ENCODE data around the gene COX20. TPM values are rescaled to one million over a fixed set of nuclear protein-coding genes. Genes with fewer than 3 reads are reported as not detected.

The COX20 gene
- total and polyA plus RNA-seq, 2 donors (not counting 3 experiments of a cell fraction or from before 2014, with no cell fraction given): 17.1 to 30.2 TPM

DNA sequence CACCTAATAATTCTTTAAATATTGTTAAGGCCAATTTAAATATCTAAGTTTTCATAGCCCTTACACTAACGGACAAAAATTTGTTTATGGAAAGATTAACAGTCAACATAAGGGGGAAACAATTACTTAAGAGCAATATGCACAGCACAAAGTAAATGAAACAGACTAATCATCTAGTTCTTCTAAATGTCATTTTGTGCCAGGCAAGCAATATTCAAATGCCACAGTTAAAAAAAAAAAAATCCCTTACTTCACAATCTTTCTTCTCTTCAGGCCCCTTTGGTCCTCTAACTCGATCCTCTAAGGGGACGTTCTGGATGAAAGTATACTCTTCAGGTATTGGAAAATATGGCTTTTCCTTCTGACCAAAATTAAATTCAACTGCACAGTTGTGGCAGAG, 22.3 kb downstream of the COX20 start:
- FAIRE-seq (no peak), DNase-seq (ENCODE audit: low read depth, low spot score) (no peak)
- ChIA-PET CTCF (interaction anchor here (2.3 kb wide), 1 partner anchor 185 kb away, joined by 13 read pairs; no protein-coding TSS in a partner anchor), POLR2A (no interaction called here)
- Histone ChIP-seq H3K79me2 (ENCODE audit: control insufficient read depth, insufficient read depth, low read length) (peaks cover 97% of the 10 kb centered on the region), H3K36me3 (ENCODE audit: control insufficient read depth in 2 of 2, extremely low read depth in 1 of 2, insufficient read depth in 2 of 2, low read length in 2 of 2) (peaks cover 21 to 64% of the 10 kb centered on the region in 2 experiments), H3K4me2 (ENCODE audit: insufficient read depth, low read length) (no peak overlapping the region), H3K4me1 (ENCODE audit: control insufficient read depth, extremely low read depth, insufficient read depth, low read length) (peaks cover 24% of the 10 kb centered on the region), H3K4me3 (replicated peaks in 1 of 3; ENCODE audit: insufficient read depth in 1 of 3, low read depth in 1 of 3, low read length in 3 of 3) (no peak overlapping the region), H3K27ac (ENCODE audit: insufficient read depth, low read depth, low read length) (no peak overlapping the region), H3K27me3 (ENCODE audit: control insufficient read depth in 2 of 2, insufficient read depth in 2 of 2, low read length in 2 of 2) (no peaks in the 10 kb centered on the region), H2AFZ (ENCODE audit: low read depth, low read length) (no peak overlapping the region), H3K9me3 (replicated peaks; ENCODE audit: control insufficient read depth, insufficient read depth, low read length) (no peaks in the 10 kb centered on the region), H4K20me1 (replicated peaks; ENCODE audit: control insufficient read depth, extremely low read depth, insufficient read depth, low read length) (peaks cover 27% of the 10 kb centered on the region), H3K9ac (replicated peaks; ENCODE audit: extremely low read depth, insufficient read depth, low read length) (no peak overlapping the region), H3K9me1 (replicated peaks; ENCODE audit: control insufficient read depth, extremely low read depth, insufficient read depth, low read length) (no peaks in the 10 kb centered on the region)
- intact Hi-C loops (cut with micrococcal nuclease): no loop called here
- dilution Hi-C loops (cut with MboI; ENCODE audit: extremely low pct_ligation_motif_present, low sequenced_read_pairs): no loop called here
- TF ChIP-seq, protein P1, sequence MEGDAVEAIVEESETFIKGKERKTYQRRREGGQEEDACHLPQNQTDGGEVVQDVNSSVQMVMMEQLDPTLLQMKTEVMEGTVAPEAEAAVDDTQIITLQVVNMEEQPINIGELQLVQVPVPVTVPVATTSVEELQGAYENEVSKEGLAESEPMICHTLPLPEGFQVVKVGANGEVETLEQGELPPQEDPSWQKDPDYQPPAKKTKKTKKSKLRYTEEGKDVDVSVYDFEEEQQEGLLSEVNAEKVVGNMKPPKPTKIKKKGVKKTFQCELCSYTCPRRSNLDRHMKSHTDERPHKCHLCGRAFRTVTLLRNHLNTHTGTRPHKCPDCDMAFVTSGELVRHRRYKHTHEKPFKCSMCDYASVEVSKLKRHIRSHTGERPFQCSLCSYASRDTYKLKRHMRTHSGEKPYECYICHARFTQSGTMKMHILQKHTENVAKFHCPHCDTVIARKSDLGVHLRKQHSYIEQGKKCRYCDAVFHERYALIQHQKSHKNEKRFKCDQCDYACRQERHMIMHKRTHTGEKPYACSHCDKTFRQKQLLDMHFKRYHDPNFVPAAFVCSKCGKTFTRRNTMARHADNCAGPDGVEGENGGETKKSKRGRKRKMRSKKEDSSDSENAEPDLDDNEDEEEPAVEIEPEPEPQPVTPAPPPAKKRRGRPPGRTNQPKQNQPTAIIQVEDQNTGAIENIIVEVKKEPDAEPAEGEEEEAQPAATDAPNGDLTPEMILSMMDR (IDR thresholded peaks at IDR 0.05; ENCODE audit: extremely low read depth in 1 of 2, insufficient read depth in 1 of 2, low read depth in 1 of 2, low read length in 2 of 2): no peak
- TF ChIP-seq POLR2AphosphoS5 (IDR thresholded peaks at IDR 0.05; ENCODE audit: insufficient read depth, low read depth, low read length): no peak
- no peak for TF ChIP-seq EZH2 (IDR thresholded peaks at IDR 0.05; ENCODE audit: borderline replicate concordance, low read depth, low read length, severe bottlenecking)
- no peak for TF ChIP-seq JUN (IDR thresholded peaks at IDR 0.05; ENCODE audit: borderline replicate concordance, insufficient read depth, insufficient read length, low read depth)
- TF ChIP-seq MYC (IDR thresholded peaks at IDR 0.05; ENCODE audit: low read depth, low read length): no peak
- no peak for TF ChIP-seq FOS (IDR thresholded peaks at IDR 0.05; ENCODE audit: borderline replicate concordance, insufficient read depth, low read length)
- TF ChIP-seq POLR2A (IDR thresholded peaks at IDR 0.05; ENCODE audit: low read depth, low read length): no peak
- no peak for TF ChIP-seq GATA2 (IDR thresholded peaks at IDR 0.05; ENCODE audit: insufficient read depth, insufficient read length, low read depth, low read length)
- no peak for TF ChIP-seq MAX (IDR thresholded peaks at IDR 0.05; ENCODE audit: insufficient read depth, insufficient read length)
- BruUV-seq (replicated peaks): no TSS peak
